ENCODE measurements around the gene TMTC4. TPM values are rescaled to one million over a fixed set of nuclear protein-coding genes. Genes with fewer than 3 reads are reported as not detected.

TMTC4 gene
- total RNA-seq, 4 donors from 2014 or later = 5.9 to 36.1 (median 14.5) TPM

GRCh38 chr13:100665403-100665802 is 9.2 kb downstream of the TMTC4 start:
- H3K36me3 ChIP-seq = no peaks in the 10 kb centered on the region
- TF ChIP-seq CTCF (IDR thresholded peaks at IDR 0.05) (no peak), POLR2A (IDR thresholded peaks at IDR 0.05) (no peak)
- intact Hi-C loops (cut with DNase I; ENCODE audit: low total_unique reads) = no loop called here

GRCh38 chr13:100664171-100664900 is 10.3 kb downstream of the TMTC4 start:
- no peak for DNase-seq
- Histone ChIP-seq H3K27ac (no peak overlapping the region), H3K4me3 (no peak overlapping the region), H3K9me3 (no peaks in the 10 kb centered on the region), H3K4me1 (no peaks in the 10 kb centered on the region), H3K36me3 (no peaks in the 10 kb centered on the region), H3K27me3 (no peaks in the 10 kb centered on the region)
- intact Hi-C loops (cut with DNase I; ENCODE audit: low total_unique reads) = no loop called here
- TF ChIP-seq CTCF (IDR thresholded peaks at IDR 0.05) (no peak), POLR2A (IDR thresholded peaks at IDR 0.05) (no peak)

More at GRCh38 chr13:100665403-100665802, 9.2 kb downstream of the TMTC4 start:
- Histone ChIP-seq H3K27ac (no peak overlapping the region), H3K27me3 (no peaks in the 10 kb centered on the region), H3K4me1 (no peaks in the 10 kb centered on the region), H3K4me3 (no peak overlapping the region), H3K9me3 (no peaks in the 10 kb centered on the region)
- DNase-seq = no peak

- no peaks in the 10 kb centered on the region for H3K9me3 ChIP-seq
- H3K27ac ChIP-seq = no peak overlapping the region
- no peak for DNase-seq
- no peaks in the 10 kb centered on the region for H3K4me1 ChIP-seq
- intact Hi-C loops (cut with DNase I; ENCODE audit: low total_unique reads) = no loop called here
- no peak overlapping the region for H3K4me3 ChIP-seq
- TF ChIP-seq CTCF (IDR thresholded peaks at IDR 0.05) = no peak
- TF ChIP-seq POLR2A (IDR thresholded peaks at IDR 0.05) = no peak
- no peaks in the 10 kb centered on the region for H3K27me3 ChIP-seq
- H3K36me3 ChIP-seq = no peaks in the 10 kb centered on the region
Measured at GRCh38 chr13:100662468-100663211, 12.0 kb downstream of the TMTC4 start.

- H3K27me3 ChIP-seq = no peaks in the 10 kb centered on the region
- no peak overlapping the region for H3K27ac ChIP-seq
- H3K4me1 ChIP-seq = no peaks in the 10 kb centered on the region
- H3K9me3 ChIP-seq = no peaks in the 10 kb centered on the region
- H3K36me3 ChIP-seq = no peaks in the 10 kb centered on the region
- DNase-seq = no peak
- TF ChIP-seq POLR2A (IDR thresholded peaks at IDR 0.05) (no peak), CTCF (IDR thresholded peaks at IDR 0.05) (no peak)
- intact Hi-C loops (cut with DNase I; ENCODE audit: low total_unique reads) = no loop called here
- no peak overlapping the region for H3K4me3 ChIP-seq
Measured at GRCh38 chr13:100660761-100661160, 13.8 kb downstream of the TMTC4 start.

- DNase-seq = no peak
- no peaks in the 10 kb centered on the region for H3K36me3 ChIP-seq
- H3K4me3 ChIP-seq = no peak overlapping the region
- TF ChIP-seq CTCF (IDR thresholded peaks at IDR 0.05) = no peak
- no peak for TF ChIP-seq POLR2A (IDR thresholded peaks at IDR 0.05)
- H3K27me3 ChIP-seq = no peaks in the 10 kb centered on the region
- no peaks in the 10 kb centered on the region for H3K4me1 ChIP-seq
- H3K9me3 ChIP-seq = no peaks in the 10 kb centered on the region
- intact Hi-C loops (cut with DNase I; ENCODE audit: low total_unique reads) = no loop called here
- no peak overlapping the region for H3K27ac ChIP-seq
Measured at GRCh38 chr13:100659578-100659977, 15.0 kb downstream of the TMTC4 start.
